ENCODE measurements around the gene STRA8. TPM values are rescaled to one million over a fixed set of nuclear protein-coding genes. Genes with fewer than 3 reads are reported as not detected.
"Not testable (repeated sequence)": the region's sequence is repeated elsewhere in the genome, so short reads cannot be mapped to it uniquely, and the experiment has no call there.

The STRA8 gene
- total RNA-seq, 1 experiment from 2014 or later: not detected

DNA sequence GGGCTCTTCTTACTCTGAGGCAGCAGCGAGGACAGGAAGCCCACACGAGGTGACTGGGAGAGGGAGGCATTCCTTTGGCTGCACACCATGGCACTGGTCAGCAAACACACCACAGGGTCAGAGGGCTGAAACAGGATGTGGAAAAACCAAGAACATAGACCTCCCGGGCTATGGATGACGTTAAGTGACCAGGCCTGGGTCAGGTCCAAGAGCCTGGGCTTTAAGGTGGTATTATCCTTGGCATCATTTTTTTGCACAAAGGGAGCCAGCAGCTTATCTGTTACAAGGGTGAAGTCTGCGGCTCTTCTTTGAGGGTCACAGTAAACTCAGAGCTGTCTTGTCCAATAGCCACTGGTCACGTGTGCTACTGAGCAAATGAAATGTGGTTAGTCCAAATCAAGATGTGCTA is 29.3 kb upstream of the STRA8 start:
- DNase-seq (ENCODE audit: extremely low read depth, low read depth): no peak

DNA sequence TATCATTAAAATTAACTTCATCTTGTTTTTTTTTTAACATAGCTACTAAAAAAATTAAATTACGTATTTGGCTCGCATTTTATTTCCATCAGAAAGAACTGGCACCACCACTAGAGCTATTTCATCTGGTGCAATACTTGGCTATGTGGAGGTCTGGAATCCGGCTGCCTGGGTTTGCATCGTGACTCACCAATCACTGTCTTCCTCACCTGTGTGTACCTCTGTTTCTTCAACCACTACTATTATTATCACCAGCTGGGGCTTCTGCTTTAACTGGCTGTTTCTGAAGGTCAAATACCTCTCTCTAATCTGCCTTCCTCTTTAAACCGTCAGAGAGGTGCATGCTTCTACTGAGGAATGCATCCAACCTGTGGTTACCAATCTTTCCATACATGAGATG is 28.8 kb upstream of the STRA8 start:
- no peak for DNase-seq (ENCODE audit: extremely low read depth, low read depth)

DNA sequence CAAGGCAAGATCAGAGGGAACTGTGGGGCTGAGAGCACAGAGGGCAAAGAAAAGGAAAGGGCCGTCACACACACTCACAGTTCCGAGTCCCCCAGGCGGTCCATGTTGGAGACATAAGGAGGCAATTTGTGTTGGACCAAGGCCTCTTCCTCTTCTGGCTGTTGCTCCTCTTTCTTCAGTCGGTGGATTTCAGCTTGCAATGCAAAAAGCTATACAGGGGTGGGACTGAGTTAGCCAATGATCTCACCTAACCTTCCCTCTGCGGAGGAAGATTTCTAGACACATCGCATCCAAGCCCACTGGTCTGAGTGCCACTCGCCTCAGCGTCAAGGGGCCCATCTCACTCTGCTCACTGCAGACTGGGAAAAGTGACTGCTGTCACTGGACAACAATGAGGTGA is 27.8 kb upstream of the STRA8 start:
- no peak for DNase-seq (ENCODE audit: extremely low read depth, low read depth)

DNA sequence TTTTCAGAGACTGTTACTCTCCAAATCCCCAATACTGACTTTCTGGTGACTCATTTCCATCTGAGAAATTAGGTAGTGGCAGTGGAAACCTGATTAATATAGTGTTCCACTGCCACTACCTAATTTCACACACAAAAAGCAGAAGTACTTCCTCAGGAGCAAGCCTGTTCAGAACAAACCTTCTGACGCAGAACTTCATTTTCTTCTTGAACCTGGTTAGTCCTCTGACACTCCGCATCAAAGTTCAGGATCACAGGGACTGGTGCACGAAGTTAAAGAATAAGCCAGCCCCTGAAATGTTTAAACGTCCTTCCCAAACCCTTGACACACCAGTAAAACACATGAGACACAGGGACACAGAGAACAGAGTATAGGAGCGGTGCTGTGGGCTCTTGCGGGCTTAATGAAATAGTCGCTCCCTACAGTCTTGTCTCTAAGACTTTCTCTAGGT is 26.7 kb upstream of the STRA8 start:
- no peak for DNase-seq (ENCODE audit: extremely low read depth, low read depth)

DNA sequence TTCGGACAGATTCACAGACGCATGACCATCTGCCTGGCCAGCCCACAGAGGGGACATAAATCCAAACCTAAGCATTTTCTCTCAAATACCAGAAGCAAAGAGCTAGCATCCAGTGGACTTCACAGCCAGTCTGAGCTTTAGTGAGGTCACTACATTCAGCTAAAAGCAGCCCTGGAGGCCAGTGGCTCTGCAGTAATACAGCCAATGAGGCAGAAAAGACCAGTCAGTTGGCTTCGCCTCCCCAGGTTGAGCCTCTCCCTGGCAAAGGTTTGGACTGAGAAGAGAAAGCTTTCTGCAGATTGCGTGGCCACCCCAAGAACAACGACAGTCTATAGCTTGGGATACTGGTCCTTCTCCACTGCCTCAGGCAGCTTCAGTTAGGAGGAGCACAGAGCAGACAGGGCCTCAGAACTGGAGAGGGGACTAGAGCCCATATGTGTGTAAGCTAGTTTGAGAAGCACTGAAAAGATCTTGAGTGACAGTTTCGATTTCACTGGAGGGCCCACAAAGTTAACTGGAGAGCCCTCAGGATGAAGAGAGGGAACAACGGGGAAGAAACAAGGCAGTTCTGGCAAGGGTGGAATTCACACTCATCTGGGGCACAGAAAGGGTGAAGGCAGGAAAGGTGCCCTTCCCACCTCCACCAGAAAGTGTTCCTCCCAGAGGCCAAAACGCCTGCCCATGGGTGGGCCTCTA is 26.1 kb upstream of the STRA8 start:
- no peak for DNase-seq (ENCODE audit: extremely low read depth, low read depth)

DNA sequence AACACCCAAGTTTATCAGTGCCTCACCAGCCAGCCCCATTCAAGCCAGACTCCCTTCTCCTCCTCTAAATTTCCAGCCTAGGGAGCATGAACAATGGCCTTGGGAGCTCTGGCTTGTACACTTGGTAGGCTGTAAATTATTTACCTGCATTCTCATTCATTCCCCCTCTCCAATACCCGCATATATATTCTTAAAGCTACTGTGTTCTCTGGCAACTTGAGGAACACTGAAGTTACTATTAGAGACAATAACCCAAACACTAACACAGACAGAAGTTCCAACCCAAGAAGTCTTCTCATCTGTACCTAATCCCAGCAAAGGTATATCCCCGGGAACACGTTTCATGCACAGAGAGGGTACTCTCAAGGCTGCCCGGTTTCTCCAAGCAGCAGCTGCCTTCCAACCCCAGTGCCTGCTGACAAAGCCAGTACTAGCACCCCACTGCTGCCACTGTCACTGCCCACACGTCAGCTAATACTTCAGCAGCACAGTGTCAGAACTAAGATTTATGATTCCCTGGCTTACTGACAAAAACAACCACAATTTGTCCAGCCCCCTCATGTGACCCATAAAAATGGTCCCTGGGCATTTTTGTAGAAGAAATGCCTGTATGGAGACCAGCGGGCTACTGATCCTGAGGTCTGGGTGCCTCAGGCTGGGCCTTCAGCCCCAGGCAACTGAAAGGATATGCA is 25.4 kb upstream of the STRA8 start:
- DNase-seq (ENCODE audit: extremely low read depth, low read depth): no peak

DNA sequence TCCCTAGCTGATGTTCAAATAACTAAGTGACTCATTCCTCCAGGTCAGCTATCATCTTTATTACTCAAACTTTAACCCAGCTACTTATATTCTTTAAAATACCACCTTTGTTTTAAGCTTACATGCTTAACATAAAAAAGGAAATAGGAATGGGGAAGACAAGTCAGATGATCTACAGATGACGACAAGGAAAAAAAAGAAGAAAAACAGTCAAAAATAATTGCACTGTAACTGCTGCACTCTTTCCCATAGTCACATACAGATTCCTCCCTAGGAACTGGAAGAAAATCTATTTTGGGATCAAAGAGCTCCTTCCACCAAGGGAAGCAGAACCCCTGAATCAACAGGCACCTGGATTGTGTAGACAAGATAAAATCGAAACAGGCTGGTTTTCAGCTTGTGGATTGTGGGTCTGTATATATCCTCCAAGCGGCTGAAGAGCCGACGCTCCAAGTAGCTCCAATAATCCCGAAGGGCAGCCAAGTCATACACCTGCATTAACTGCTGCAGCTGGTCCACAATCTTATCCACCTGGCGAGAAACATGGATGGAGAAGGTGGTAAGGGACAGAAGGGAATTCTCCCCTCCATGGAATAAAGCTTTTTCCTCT is 24.3 kb upstream of the STRA8 start:
- no peak for DNase-seq (ENCODE audit: extremely low read depth, low read depth)

DNA sequence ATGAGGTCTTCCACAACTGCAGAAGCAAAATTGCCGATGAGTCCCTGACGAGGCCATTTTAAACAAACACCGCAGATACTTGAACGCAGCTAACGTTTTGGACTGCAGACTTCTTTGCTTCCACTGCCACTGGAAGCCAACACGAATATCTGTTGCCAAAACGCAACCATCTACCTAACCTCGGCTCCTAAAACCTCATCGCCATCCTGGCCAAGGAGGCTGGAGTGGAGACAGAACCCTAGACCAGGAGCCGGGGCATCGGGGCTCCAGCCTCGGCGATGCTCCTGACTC is 22.8 kb upstream of the STRA8 start:
- DNase-seq (ENCODE audit: extremely low read depth, low read depth): peak; percentile 9

DNA sequence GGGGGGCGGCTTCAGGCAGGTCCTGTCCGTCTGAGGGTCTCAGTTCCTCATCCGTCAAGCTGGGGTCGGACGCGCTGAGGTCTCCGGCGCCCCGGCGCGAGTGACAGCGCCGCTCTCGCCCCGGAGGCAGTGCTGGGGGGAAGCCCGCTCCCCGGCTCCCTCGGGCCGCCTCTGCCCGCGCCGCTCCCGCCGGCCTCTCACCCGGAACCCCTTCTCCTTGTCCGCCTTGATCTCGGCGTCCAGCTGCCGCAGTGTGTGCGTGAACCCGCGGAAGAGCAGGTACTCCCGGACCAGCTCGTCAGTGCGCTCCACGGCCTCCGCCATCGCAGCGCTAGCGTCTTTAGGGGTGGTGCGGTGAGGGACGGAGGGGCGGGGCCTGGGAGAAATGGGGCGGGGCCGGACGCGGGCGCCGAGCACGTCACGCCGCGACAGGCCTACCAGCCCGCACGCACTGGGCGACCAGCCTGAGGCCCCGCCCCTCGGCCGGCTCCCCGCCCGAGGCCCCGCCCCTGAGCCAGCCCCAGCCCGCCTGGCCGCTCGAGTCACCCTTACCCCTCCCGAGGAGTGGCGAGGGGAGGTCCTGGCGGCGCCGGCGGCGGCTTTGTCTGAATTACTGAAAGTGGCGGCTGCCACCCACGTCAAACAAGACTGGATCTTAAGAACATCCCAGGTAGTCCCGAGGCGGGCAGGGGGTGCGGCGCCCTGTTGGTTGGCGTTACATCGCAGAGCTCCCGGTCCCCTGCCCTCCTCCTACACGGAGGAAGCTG is 22.3 kb upstream of the STRA8 start, which contains the start of gene WDR91:
Gene WDR91 (minus strand): TSS at position 348 of the 767 bp plus-strand sequence. CDS start 24 bp downstream, at position 324.
- peak; percentile 88 for DNase-seq (ENCODE audit: extremely low read depth, low read depth)

DNA sequence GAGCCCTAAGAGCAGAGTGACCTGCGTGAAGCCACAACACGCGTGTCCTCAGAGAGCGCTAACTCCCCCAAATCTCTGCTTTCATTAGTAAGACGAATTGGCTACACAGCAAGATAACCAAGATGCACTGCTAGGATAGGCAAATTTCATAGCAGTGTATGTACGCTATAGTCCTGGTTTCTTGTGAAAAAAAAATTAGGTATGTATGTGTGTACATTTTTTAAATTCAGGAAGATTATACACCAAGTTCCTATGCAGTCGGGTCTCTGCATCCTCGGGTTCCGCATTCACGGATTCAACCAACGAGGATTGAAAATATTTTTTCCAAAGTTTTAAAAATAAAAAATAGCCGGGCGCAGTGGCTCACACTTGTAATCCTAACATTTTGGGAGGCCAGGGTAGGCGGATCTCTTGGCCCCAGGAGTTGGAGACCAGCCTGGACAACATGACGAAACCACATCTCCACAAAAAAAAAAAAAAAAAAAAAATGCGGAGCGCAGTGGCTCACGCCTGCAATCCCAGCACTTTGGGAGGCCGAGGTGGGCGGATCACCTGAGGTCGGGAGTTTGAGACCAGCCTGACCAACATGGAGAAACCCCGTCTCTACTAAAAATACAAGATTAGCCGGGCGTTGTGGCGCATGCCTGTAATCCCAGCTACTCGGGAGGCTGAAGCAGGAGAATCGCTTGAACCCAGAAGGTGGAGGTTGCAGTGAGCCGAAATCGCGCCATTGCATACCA is 21.5 kb upstream of the STRA8 start:
- not testable (repeated sequence) for DNase-seq (ENCODE audit: extremely low read depth, low read depth)

DNA sequence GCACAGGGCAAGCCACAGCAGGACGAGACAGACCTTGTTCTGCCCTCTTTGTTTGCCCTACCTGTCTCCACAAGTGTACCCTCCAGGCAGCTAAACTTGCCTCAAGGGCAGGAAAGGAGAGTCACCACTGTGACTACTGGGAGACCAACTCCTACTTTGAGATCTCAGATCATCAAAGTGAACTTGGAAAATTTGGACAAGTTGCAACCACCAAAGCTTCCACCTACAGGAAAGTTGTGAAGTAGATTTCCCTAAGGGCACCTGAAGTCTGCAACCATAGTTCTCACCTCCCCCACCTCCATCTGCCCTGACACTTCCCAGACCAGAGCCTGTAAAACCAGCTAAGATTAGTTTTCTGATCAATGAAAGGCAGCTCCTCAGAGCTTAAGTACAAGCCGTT is 19.8 kb upstream of the STRA8 start:
- DNase-seq (ENCODE audit: extremely low read depth, low read depth): no peak

DNA sequence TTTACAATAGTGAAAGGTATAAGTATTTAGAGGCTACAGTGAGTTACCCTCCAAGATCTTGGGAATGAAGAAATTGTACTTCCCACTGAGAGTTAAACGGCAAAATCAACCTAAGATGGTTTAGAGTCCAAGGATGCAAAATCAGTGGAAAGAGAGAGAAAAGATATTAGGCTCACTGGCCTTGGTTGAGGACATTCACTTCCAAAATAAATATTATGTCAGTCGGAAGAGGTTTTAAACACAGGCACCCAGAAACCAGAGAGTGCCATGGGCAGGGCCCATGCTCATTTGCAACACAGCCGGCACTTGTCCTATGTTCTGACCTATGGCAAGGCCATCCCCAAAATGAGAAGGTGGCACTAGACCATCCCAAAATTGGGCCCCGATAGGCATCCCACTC is 18.5 kb upstream of the STRA8 start:
- DNase-seq (ENCODE audit: extremely low read depth, low read depth): no peak

DNA sequence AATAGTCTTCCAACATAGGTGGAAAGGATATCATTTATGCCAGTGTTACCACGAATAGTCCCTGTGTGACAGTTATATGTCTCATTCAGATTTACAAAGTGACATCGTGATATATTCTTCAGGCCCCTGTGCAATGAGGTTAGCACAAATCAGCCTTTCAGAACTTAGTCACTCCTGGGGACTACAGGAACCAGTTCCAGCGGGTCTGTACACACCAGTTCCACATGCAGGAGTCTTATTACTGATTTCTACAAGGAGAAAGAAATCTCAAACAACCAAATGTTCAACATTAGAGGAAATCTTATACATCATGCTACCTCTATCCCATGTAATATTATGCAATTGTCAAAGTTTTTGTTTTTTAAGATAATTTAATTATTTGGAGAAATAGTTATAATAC is 17.9 kb upstream of the STRA8 start:
- no peak for DNase-seq (ENCODE audit: extremely low read depth, low read depth)

DNA sequence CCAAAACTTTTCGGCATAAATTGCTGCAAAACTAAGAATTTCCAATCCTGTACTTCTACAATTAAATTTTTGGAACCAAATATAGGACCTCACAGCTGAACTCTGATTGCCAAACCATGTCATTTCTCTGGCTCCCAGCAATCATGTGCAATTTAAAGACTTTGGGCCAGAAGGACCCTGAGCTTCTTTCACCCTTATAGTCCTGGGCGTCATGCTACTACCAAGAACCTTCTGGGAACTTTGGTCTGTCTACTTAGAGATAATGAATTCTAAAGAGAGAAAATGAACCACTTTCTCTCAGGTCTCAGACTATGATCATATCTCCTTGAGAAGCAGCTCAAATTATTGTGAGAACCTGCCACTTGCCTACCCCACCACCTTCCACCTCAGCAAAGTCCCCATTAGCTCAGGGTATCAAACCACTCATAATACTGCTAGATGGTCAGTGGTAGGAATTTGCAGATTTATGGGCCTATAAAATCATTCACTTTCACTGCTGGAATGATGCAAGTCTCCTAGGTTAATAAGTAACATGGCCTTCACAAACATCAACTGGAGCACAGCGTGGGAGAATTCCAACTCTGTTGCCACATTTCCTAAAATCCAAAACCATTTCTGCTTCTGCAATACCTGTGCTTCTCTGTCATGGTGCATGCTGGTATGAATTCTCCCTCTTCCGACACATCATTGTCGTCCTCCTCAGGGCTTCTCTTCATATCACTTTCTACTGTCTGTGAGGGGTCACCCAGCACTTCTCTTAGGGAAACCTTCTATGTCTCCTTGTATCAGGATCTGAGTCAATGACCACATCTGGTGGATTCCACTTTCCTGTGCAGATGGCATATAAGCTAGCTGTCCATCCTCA is 15.8 kb upstream of the STRA8 start:
- no peak for DNase-seq (ENCODE audit: extremely low read depth, low read depth)

DNA sequence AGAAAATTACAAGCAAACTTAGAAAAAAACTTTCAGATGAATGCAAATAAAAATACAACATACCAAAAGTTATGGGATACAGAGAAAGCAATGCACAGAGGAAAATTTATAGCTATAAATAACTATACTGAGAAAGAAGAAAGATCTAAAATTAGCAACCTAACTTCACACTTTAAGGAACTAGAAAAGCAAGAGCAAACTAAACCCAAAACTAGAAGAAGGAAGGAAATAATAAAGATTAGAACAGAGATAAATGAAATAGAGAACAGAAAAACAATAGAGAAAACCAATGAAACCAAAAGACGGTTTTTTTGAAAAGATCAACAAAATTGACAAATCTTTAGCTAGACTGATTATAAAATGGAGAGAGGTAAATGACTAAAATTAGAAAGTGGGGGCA is 9.6 kb upstream of the STRA8 start:
- DNase-seq (ENCODE audit: extremely low read depth, low read depth): no peak

DNA sequence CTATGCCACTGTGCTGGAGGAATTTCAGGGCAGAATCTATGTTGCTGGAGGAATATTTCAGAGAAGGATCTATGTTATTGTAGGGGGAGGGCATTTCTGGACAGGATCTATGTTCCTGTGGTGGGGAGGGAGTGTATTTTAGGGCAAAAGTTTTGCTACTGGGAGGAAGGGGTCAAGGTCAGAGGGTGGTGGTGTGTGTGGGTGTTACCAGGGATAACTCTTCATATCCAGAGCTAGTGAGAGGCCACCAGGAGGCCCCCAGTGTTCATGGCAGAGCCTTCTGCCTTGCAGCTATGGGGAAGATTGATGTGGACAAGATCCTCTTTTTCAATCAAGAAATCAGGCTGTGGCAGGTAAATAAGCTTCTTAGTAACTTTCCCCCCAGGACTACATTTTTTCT is 2.0 kb upstream of the STRA8 start:
- DNase-seq (ENCODE audit: extremely low read depth, low read depth): no peak

DNA sequence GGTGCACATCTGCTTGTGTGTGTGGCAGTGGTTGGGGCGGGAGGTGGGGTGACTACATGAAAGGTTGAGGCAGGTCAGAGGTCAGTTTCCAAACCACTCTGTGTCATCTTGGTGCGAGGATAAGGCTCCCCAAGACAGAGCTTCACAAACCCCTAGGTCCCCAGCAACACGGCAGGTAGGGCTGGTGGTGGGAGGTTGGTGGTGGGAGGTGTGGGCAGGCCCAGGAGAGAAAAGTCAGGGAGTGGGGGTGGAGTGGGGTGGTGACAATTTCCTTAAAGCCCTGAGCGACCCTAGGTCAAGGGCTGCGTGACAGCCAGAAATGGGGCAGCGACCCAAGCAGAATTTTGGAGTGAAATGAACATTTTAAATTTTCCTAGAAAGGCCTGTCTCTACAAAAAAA is 1.6 kb upstream of the STRA8 start:
- no peak for DNase-seq (ENCODE audit: extremely low read depth, low read depth)

DNA sequence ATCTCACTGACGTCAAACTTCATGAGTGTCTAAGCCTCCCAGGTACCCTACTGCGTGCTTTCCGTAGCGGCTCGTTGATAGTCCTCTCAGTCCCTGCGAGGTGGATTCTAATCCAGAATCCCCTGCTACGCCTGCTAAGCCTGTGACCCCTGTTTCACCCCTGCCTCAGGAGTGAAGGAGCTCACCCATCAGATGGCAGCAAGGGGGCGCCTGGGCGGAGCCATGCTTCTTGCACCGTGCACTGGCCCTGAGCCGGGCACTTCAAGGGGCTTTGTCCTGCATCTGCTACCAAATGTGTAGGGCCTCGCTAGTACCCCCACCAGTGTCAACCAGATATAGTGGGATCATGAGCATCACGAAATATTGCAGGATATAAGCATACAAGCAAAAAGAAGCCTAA is 918 bp upstream of the STRA8 start:
- DNase-seq (ENCODE audit: extremely low read depth, low read depth): peak; percentile 37

DNA sequence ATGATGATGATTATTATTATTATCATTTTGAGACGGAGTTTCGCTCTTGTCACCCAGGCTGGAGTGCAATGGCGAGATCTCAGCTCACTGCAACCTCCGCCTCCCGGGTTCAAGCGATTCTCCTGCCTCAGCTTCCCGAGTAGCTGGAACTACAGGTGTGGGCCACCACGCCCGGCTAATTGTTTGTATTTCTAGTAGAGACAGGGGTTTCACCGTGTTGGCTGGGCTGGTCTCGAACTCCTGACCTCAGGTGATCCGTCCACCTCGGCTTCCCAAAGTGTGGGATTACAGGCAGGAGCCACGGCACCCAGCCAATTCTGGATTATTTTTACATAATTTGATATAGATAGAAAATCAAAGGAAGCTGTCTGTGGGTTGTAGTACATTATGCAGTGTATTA is 457 bp downstream of the STRA8 start:
- not testable (repeated sequence) for DNase-seq (ENCODE audit: extremely low read depth, low read depth)

DNA sequence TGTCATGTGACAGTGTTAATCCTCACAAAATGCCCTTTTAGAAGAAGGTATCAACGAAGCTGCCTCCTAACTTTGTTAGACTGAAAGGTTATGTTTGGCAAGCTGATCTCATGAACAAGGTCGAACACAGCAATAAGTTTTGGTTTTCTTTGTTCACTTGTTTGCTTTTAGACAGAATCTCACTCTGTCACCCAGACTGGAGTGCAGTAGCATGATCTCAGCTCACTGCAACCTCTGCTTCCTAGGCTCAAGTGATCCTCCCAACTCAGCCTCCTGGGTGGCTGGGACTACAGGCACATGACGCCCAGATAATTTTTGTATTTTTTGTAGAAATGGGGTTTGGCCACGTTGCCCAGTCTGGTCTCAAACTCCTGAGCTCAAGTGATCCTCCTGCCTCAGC is 1.1 kb downstream of the STRA8 start:
- DNase-seq (ENCODE audit: extremely low read depth, low read depth): no peak

Data from NCI-H460 (cell line).